ENCODE results near the gene CHRND.

DNA sequence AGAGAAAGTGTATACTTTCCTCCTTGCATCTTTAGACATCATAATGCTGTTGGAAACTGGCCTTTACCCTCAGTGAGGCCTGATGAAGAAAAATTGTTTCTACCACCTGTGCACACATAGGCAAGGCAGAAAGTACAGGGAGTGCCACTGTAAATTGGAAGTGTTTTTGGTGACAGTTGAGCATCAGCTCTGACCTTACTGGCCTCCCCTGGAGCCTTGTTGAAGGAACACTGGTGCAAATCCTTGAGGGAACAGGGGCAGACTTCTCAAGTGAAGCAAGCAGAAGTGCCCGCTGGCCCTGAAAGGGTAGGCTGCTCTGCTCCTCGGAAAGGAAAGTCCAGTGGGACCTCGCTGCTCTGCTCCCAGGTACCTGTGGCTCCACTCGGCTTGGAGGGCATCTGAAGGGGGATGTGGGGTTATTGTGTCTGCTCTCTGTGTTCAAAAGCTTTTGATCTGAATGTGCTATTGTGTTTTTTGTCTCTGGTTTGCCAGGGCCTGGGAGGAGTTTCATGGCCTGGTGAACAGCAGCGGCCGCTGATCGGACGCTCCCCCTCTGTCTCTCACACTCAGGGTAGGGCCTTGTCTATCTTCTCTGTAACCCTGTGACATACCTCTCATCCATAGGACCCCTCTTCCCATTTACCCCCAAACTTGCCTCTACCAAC, 47.9 kb downstream of the CHRND start:
- TF ChIP-seq, protein P1, sequence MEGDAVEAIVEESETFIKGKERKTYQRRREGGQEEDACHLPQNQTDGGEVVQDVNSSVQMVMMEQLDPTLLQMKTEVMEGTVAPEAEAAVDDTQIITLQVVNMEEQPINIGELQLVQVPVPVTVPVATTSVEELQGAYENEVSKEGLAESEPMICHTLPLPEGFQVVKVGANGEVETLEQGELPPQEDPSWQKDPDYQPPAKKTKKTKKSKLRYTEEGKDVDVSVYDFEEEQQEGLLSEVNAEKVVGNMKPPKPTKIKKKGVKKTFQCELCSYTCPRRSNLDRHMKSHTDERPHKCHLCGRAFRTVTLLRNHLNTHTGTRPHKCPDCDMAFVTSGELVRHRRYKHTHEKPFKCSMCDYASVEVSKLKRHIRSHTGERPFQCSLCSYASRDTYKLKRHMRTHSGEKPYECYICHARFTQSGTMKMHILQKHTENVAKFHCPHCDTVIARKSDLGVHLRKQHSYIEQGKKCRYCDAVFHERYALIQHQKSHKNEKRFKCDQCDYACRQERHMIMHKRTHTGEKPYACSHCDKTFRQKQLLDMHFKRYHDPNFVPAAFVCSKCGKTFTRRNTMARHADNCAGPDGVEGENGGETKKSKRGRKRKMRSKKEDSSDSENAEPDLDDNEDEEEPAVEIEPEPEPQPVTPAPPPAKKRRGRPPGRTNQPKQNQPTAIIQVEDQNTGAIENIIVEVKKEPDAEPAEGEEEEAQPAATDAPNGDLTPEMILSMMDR (IDR thresholded peaks at IDR 0.05), result no peak
- no peak for TF ChIP-seq POLR2A (IDR thresholded peaks at IDR 0.05)

Data from testis (tissue), 2 donors.